GM04504 (cell line): Measurements from ENCODE around the gene JAKMIP2.
"Not testable (repeated sequence)": the region's sequence is repeated elsewhere in the genome, so short reads cannot be mapped to it uniquely, and the experiment has no call there.

Experiments
- DNase-seq: peaks from one replicate; pipeline ENCODE4 v3.0.0-alpha.2; 2012; ENCODE audit warnings: low read depth

Gene JAKMIP2

GRCh38 chr5:147743678-147744374, 38.7 kb downstream of the JAKMIP2 start:
- DNase-seq = no peak

- no peak for DNase-seq
Measured at GRCh38 chr5:147743012-147743411, 39.5 kb downstream of the JAKMIP2 start.

GRCh38 chr5:147742151-147742550, 40.4 kb downstream of the JAKMIP2 start:
- no peak for DNase-seq

GRCh38 chr5:147740864-147741263, 41.7 kb downstream of the JAKMIP2 start:
- no peak for DNase-seq

- no peak for DNase-seq
Measured at GRCh38 chr5:147737921-147738320, 44.6 kb downstream of the JAKMIP2 start.

GRCh38 chr5:147735621-147736125, 46.9 kb downstream of the JAKMIP2 start:
- no peak for DNase-seq

- DNase-seq = no peak
Measured at GRCh38 chr5:147734894-147735293, 47.6 kb downstream of the JAKMIP2 start.

- no peak for DNase-seq
Measured at GRCh38 chr5:147733075-147733474, 49.5 kb downstream of the JAKMIP2 start.

GRCh38 chr5:147732291-147732883, 50.1 kb downstream of the JAKMIP2 start:
- no peak for DNase-seq

GRCh38 chr5:147731431-147732290, 50.9 kb downstream of the JAKMIP2 start:
- no peak for DNase-seq

- no peak for DNase-seq
Measured at GRCh38 chr5:147727200-147727599, 55.3 kb downstream of the JAKMIP2 start.

- DNase-seq = not testable (repeated sequence)
Measured at GRCh38 chr5:147721191-147721960, 61.2 kb downstream of the JAKMIP2 start.

- DNase-seq = no peak
Measured at GRCh38 chr5:147713550-147714295, 68.8 kb downstream of the JAKMIP2 start.

GRCh38 chr5:147712598-147712997, 69.9 kb downstream of the JAKMIP2 start:
- DNase-seq = no peak

GRCh38 chr5:147712019-147712418, 70.5 kb downstream of the JAKMIP2 start:
- no peak for DNase-seq

- DNase-seq = no peak
Measured at GRCh38 chr5:147711019-147711418, 71.5 kb downstream of the JAKMIP2 start.

- DNase-seq = no peak
Measured at GRCh38 chr5:147708708-147709107, 73.8 kb downstream of the JAKMIP2 start.

- no peak for DNase-seq
Measured at GRCh38 chr5:147704544-147704943, 78.0 kb downstream of the JAKMIP2 start.

GRCh38 chr5:147701468-147701867, 81.1 kb downstream of the JAKMIP2 start:
- no peak for DNase-seq

- no peak for DNase-seq
Measured at GRCh38 chr5:147699496-147700088, 82.9 kb downstream of the JAKMIP2 start.

GRCh38 chr5:147697380-147697779, 85.1 kb downstream of the JAKMIP2 start:
- DNase-seq = no peak
